Heart left ventricle (tissue), 13 donors: ENCODE results near the gene MSI2.

ENCODE experiments used
- POLR2A ChIP-seq, 2 donors: fragments of 450-650 bp; IDR thresholded peaks; one replicate each; pipeline ENCODE4 v1.6.1; 2017; ENCODE audit warnings: antibody characterized with exemption in 2 of 2, mild to moderate bottlenecking in 2 of 2, moderate library complexity in 2 of 2
- TF ChIP-seq, protein P1 (sequence below), 12 donors: fragments of 200-600 bp; sonication (generic) in 4 of 12; IDR thresholded peaks; one replicate each; pipeline versions ENCODE4 v1.5.0 to v1.8.0; 2018 to 2022; ENCODE audit warnings: antibody characterized with exemption in 12 of 12, mild to moderate bottlenecking in 5 of 12
- donor health status: ischemic (EF 13 %, LVEDD 7.1; RV severe dilation, severe dysfunction).
- donor health status: DM: no; HTN: yes; CAD: no.
- donor health status: DM: no; HTN: no; CAD: no.
- donor health status: ischemic (EF 25% LVEDD 6.9; RV normal size, moderate dysfunction).
- donor health status: ischemic (EF 25% LVEDD 5.7; RV mildly dilated, moderate dysfunction).
- donor health status: ischemic (EF 35%, LVEDD 5.7; RV mildly dilated, moderate dysfunction).
- donor health status: nonischemic (EF 11% LVEDD 7.7; RV severe dilation, severe dysfunction).
- donor health status: DM: yes; HTN: yes; CAD: no.
- donor health status: PGD.
- donor health status: ischemic (EF 29% LVEDD 5.4; RV normal size, mild dysfunction).
- donor health status: nonischemic (EF 23%, LVEDD 6.1; RV moderate dilation, normal function).

DNA sequence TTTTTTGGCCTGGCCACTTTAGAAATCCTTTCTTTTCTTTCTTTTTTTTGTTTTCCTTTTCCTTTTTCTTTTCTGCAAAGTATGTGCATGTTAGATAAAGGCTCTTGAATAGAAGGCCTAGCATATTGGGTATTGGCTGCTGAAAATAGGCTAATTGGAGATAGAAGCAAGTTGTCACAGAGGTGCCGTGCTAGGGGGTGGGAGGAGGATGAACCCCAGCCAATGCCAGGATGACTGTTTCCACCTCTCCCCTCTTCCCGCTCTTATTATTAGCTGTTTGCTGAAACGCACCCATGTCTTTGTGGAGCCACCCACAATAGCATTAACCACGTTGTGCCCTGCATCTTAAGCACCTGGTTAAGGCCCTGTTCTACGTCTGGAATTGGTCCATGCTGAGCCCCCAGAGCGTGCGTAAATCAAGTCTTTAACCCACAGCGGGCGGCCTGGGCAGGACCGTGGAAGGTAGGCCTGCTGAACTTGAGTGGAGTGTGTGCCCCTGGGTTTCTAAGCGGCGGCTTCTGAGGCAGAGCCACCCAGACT lies 123.6 kb downstream of the MSI2 start:
- TF ChIP-seq, protein P1, sequence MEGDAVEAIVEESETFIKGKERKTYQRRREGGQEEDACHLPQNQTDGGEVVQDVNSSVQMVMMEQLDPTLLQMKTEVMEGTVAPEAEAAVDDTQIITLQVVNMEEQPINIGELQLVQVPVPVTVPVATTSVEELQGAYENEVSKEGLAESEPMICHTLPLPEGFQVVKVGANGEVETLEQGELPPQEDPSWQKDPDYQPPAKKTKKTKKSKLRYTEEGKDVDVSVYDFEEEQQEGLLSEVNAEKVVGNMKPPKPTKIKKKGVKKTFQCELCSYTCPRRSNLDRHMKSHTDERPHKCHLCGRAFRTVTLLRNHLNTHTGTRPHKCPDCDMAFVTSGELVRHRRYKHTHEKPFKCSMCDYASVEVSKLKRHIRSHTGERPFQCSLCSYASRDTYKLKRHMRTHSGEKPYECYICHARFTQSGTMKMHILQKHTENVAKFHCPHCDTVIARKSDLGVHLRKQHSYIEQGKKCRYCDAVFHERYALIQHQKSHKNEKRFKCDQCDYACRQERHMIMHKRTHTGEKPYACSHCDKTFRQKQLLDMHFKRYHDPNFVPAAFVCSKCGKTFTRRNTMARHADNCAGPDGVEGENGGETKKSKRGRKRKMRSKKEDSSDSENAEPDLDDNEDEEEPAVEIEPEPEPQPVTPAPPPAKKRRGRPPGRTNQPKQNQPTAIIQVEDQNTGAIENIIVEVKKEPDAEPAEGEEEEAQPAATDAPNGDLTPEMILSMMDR (IDR thresholded peaks at IDR 0.05) = no peak
- TF ChIP-seq POLR2A (IDR thresholded peaks at IDR 0.05) = no peak
